ENCODE results near the gene PRKCSH.

The PRKCSH gene

GRCh38 chr19:11435057-11435832 lies at the start of gene PRKCSH, which contains the start of gene ODAD3:
Gene PRKCSH, plus strand, starts transcription at chr19:11435635. Its CDS starts 483 bp downstream, at chr19:11436118.
Gene ODAD3, minus strand, starts transcription at chr19:11435121. Its CDS starts 105 bp downstream, at chr19:11435016.
- TF ChIP-seq ZFX (IDR thresholded peaks at IDR 0.05), result no peak
- TF ChIP-seq, protein P1, sequence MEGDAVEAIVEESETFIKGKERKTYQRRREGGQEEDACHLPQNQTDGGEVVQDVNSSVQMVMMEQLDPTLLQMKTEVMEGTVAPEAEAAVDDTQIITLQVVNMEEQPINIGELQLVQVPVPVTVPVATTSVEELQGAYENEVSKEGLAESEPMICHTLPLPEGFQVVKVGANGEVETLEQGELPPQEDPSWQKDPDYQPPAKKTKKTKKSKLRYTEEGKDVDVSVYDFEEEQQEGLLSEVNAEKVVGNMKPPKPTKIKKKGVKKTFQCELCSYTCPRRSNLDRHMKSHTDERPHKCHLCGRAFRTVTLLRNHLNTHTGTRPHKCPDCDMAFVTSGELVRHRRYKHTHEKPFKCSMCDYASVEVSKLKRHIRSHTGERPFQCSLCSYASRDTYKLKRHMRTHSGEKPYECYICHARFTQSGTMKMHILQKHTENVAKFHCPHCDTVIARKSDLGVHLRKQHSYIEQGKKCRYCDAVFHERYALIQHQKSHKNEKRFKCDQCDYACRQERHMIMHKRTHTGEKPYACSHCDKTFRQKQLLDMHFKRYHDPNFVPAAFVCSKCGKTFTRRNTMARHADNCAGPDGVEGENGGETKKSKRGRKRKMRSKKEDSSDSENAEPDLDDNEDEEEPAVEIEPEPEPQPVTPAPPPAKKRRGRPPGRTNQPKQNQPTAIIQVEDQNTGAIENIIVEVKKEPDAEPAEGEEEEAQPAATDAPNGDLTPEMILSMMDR (conservative IDR thresholded peaks at IDR 0.05), result peak; percentile 94
- peak within 1 kb of the TSS; percentile 78 for H3K27ac ChIP-seq

DNA sequence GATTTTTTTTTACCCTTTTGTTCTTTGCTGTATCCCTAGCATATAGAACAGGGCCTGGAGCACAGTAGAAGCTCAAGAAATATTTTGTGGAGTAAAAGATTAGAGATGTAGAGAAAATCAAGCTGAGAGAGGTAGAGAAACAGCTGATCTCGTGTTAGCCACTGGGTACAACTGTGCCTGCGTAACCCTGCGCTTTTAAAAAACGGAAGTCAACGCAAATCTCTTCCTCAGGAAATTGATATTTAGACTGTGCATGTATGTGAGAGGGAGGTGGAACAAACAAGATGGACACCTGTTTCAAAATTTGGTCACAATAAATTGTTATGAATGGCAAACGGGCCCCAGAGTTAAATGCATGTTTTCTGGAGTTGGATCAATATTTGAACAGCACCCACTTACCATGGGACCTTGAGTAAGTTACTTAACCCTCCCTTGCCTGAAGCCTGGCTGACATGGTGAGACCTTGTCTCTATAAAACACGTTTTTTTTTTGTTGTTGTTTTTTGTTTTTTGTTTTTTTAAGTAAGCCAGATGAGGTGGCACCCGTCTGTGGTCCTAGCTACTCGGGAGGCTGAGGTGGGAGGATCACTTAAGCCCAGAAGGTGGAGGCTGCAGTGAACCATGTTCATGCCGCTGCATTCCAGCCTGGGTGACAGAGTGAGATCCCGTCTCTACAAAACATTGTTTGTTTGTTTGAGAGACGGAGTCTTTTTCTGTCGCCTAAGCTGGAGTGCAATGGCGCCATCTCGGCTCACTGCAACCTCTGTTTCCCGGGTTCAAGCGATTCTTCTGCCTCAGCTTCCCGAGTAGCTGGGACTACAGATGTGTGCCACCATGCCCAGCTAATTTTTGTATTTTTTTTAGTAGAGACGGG lies 48.0 kb upstream of the PRKCSH start:
- TF ChIP-seq, protein P1 (conservative IDR thresholded peaks at IDR 0.05), result no peak
- no peak for TF ChIP-seq ZFX (IDR thresholded peaks at IDR 0.05)
- H3K27ac ChIP-seq, result no peak overlapping the region

DNA sequence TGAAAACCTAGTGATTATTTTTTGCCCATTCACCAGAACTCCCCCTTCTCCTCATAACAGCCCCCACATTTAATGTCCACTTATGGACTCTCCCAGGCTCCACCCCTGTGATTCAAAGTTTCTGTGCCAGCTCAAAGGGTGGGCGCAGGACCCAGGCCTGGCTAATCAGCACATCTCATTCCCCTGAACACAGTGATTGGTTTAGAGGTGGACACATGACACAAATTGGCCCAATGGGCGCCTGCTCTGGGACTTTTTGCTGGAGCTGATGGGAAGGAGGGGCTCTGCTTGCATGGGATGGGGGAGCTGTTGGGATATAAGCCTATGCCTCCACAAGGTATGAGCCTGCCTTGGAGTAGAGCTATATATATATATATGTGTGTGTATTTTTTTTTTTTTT lies 45.1 kb upstream of the PRKCSH start:
- no peak for TF ChIP-seq ZFX (IDR thresholded peaks at IDR 0.05)
- no peak overlapping the region for H3K27ac ChIP-seq

DNA sequence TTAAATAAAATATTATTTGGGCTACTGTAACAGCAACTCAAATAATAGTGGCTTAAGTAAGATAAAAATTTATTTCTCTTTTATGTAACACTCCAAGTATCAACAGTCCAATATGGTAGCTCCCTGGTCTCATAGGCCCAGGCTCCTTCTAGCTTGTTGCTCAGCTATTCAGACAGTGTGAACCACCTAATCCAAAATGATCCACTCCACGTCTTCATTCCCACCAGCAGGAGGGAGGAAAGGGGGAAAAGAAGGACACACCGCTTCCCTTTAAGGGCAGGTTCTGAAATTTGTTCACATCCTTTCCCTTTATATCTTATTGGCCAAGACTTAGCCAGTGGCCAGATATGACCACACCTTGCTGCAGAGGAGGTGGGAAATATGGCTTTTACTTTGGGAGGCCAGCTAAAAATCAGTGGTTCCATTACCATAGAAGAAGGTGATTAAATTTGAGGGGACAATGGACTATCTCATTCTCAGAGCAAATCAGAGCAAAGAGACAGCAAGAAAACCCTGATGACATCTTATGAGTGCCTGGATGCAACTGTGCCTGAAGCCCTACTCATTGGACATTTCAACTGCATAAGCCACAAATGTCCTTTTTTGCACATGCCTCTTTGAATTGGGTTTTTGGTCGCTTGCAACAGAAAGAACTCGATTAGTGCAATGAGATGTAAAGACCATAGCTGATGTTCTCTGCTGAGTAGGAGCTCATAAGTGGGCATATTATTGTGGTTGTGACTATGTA lies 44.3 kb upstream of the PRKCSH start:
- TF ChIP-seq, protein P1 (conservative IDR thresholded peaks at IDR 0.05), result no peak
- no peak for TF ChIP-seq ZFX (IDR thresholded peaks at IDR 0.05)
- H3K27ac ChIP-seq, result no peak overlapping the region

DNA sequence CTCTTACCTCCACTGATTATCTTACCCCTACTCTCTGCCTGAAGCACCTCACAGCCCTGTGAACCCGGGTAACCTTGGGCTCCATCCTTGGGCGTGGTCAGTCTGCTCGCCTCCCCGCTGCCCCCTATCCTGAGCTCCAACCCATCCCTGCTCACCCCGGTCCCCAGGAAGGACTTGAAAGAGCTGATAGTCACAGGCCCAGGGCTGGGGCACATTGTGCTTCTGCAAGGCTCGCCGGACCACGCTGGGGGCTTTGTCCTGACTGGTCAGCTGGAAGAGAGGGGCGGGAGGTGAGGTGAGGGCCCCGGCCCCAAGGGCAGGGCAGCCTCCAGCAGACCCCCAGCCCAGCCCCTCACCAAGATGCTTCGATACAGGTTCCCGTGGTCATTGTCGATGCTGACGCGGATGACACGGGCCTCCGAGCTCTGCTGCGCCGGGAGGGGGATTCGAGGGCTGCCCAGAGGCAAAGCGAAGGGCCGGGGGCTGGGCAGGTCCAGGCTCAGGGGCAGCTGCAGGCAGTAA lies 38.3 kb upstream of the PRKCSH start:
- no peak overlapping the region for H3K27ac ChIP-seq
- TF ChIP-seq ZFX (IDR thresholded peaks at IDR 0.05), result no peak

- no peak overlapping the region for H3K27ac ChIP-seq
- TF ChIP-seq, protein P1 (conservative IDR thresholded peaks at IDR 0.05), result no peak
- TF ChIP-seq ZFX (IDR thresholded peaks at IDR 0.05), result no peak
These were observed 35.8 kb upstream of the PRKCSH start for GRCh38 chr19:11399667-11400066.

GRCh38 chr19:11400798-11401197 lies 34.6 kb upstream of the PRKCSH start:
- no peak for TF ChIP-seq ZFX (IDR thresholded peaks at IDR 0.05)
- TF ChIP-seq, protein P1 (conservative IDR thresholded peaks at IDR 0.05), result no peak
- H3K27ac ChIP-seq, result no peak overlapping the region

All from C4-2B (cell line).